ENCODE data around the gene OPCML. TPM values are rescaled to one million over a fixed set of nuclear protein-coding genes. Genes with fewer than 3 reads are reported as not detected.
A peak's percentile ranks its signal among the peaks of the same experiment; 100 is the strongest.

The OPCML gene
- total RNA-seq, 2 donors from 2014 or later: not detected

GRCh38 chr11:132941024-132941646 lies 591.2 kb downstream of the OPCML start:
- Mint-ChIP-seq H3K27me3 (peaks cover 13 to 22% of the 10 kb centered on the region in 2 donors), H3K36me3 (no peaks in the 10 kb centered on the region), H3K4me1 (ENCODE audit: low read depth in 2 of 2) (no peaks in the 10 kb centered on the region), H3K9me3 (no peaks in the 10 kb centered on the region), H3K27ac (no peak overlapping the region), H3K4me3 (no peak overlapping the region)
- ATAC-seq (no peak), DNase-seq (ENCODE audit: low spot score) (no peak)

DNA sequence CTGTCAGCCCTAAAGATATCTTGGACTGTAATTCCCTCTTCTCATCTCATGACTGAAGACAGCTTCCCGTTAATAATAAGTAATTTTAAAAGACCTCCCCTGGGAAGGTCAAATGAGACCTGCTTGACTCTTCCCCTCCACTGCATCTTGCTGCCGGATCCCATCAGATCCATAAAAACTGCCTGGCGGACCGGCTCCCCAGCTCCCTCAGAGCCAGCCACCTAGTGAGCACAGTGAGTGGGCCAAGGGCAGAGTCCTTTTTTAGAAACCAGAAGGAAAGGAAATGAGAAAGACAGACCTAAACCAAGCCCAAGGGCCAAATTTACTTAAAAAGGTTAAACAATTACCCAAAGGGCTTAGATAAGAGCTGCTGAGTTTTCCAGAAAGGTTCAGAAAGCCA lies 595.3 kb downstream of the OPCML start:
- no peak for DNase-seq (ENCODE audit: low spot score)
- Mint-ChIP-seq H3K4me1 (ENCODE audit: low read depth in 2 of 2) (no peaks in the 10 kb centered on the region), H3K36me3 (no peaks in the 10 kb centered on the region), H3K9me3 (peaks cover 4% of the 10 kb centered on the region), H3K4me3 (no peak overlapping the region), H3K27me3 (peaks cover 0 to 7% of the 10 kb centered on the region in 2 donors), H3K27ac (no peak overlapping the region)
- ATAC-seq: no peak

DNA sequence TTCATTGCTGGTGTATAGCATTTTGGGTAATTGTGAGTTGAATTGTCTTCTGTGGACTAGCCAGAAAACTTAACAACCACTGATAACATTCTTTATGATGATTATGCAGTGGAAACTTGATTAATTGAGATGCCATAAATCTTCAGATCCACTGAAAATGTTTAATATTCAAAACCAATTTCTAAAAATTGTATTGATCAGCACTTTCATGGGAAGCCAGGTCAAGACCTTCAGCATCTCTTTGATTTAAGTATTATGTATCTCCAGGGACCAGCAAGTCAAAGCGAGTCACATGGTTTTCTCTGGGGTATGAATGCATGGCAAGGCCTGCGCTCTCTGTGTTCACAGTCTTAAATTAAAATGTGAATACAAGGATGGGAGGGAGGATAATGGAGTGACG lies 596.9 kb downstream of the OPCML start:
- no peak overlapping the region for H3K27ac Mint-ChIP-seq
- DNase-seq (ENCODE audit: low spot score) (no peak), ATAC-seq (no peak)
- no peaks in the 10 kb centered on the region for H3K36me3 Mint-ChIP-seq
- peaks cover 0 to 3% of the 10 kb centered on the region in 2 donors for H3K27me3 Mint-ChIP-seq
- peaks cover 4% of the 10 kb centered on the region for H3K9me3 Mint-ChIP-seq
- no peaks in the 10 kb centered on the region for H3K4me1 Mint-ChIP-seq (ENCODE audit: low read depth in 2 of 2)
- no peak overlapping the region for H3K4me3 Mint-ChIP-seq

DNA sequence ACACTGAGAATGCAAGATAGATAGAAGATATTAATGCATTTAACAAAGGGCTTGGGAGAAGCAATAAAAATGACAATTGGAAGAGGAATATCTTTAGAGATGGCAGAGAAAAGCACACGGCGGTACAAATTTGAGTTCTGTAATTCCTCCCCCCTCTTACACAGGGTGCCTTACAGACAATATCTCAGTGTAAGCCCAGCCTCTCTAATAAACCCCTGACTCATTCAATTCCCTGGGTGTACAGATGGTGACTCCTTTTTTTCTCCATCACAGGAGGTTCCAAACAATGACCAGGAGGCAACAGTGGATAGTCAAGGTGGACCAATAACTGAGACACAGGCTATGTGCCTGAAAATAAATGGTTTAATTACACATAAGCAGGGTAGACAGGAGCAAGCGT lies 598.6 kb downstream of the OPCML start:
- no peaks in the 10 kb centered on the region for H3K27me3 Mint-ChIP-seq
- no peaks in the 10 kb centered on the region for H3K4me1 Mint-ChIP-seq (ENCODE audit: low read depth in 2 of 2)
- no peak overlapping the region for H3K27ac Mint-ChIP-seq
- H3K9me3 Mint-ChIP-seq: peaks cover 7% of the 10 kb centered on the region
- DNase-seq (ENCODE audit: low spot score): no peak
- no peaks in the 10 kb centered on the region for H3K36me3 Mint-ChIP-seq
- no peak overlapping the region for H3K4me3 Mint-ChIP-seq
- no peak for ATAC-seq

DNA sequence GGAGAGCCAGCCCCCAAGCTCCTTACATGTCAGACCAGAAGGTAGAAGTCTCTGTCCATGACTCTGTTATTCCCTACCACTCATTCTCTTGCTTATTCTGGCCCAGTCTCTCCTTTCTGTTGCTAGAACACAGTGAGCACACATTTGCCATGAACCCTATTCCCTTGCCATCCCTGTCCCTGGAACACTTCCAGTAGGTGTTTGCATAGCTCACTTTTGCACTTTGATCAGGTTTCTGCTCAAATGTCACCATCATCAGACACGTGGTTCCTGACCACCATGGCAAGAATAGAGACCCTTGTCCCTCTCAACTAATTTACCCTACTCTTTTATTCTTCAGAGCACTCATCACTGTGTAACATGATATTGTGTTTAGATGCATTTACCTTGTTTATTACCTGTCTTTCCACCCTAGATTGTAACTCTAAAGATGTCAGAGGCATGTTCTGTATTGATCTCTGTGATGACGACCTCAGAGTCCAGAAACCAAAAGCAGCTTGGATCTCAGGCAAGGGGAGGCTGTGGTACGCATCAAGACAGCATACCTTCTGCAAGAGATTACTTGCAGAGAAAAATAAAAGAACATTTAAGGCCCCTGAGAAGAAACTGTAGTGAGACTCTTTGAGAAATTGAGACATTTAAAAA lies 606.4 kb downstream of the OPCML start:
- DNase-seq (ENCODE audit: low spot score) (no peak), ATAC-seq (no peak)
- Mint-ChIP-seq H3K27me3 (no peaks in the 10 kb centered on the region), H3K4me3 (no peak overlapping the region), H3K9me3 (peaks cover 9% of the 10 kb centered on the region), H3K4me1 (ENCODE audit: low read depth in 2 of 2) (no peaks in the 10 kb centered on the region), H3K27ac (no peak overlapping the region), H3K36me3 (no peaks in the 10 kb centered on the region)

- ATAC-seq: no peak
- DNase-seq (ENCODE audit: low spot score): no peak
- Mint-ChIP-seq H3K36me3 (no peaks in the 10 kb centered on the region), H3K27ac (no peak overlapping the region), H3K9me3 (peaks cover 8% of the 10 kb centered on the region), H3K27me3 (no peaks in the 10 kb centered on the region), H3K4me3 (no peak overlapping the region), H3K4me1 (ENCODE audit: low read depth in 2 of 2) (no peaks in the 10 kb centered on the region)
Observed at GRCh38 chr11:132921597-132921996, 610.7 kb downstream of the OPCML start.

DNA sequence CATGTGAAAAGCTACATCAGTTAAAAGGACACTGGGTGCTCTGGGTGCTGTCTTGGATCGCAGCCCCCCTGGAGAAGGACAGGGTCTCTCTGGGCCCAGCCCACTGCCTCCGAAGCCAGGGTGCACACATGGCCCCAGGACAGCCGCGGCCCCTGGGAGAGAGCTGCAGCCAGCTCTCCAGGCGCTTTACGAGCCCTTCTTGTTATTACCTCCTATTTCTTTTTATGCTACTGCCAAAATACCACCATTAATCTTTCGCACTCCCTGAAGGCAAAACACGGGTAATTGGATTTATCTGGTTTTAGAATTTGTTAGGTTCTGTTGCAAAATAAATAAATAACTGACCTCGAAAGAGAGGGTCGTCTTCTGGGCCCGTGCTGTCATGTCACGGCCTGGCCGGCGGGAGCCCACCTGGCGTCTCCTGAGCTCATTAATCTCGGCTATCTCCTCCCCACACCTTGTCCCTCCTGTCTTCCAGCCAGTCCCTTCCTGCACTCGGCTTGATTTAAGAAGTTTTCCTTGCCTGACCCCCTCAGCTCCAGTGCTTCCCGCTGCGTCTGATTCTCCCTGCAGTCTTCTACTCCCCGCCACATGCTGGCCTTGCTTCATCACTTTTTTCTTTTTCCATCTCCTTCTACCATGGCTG lies 611.7 kb downstream of the OPCML start:
- peaks cover 13% of the 10 kb centered on the region for H3K9me3 Mint-ChIP-seq
- no peak overlapping the region for H3K4me3 Mint-ChIP-seq
- no peak for ATAC-seq
- DNase-seq (ENCODE audit: low spot score): no peak
- H3K27me3 Mint-ChIP-seq: no peaks in the 10 kb centered on the region
- H3K36me3 Mint-ChIP-seq: no peaks in the 10 kb centered on the region
- no peak overlapping the region for H3K27ac Mint-ChIP-seq
- no peaks in the 10 kb centered on the region for H3K4me1 Mint-ChIP-seq (ENCODE audit: low read depth in 2 of 2)

DNA sequence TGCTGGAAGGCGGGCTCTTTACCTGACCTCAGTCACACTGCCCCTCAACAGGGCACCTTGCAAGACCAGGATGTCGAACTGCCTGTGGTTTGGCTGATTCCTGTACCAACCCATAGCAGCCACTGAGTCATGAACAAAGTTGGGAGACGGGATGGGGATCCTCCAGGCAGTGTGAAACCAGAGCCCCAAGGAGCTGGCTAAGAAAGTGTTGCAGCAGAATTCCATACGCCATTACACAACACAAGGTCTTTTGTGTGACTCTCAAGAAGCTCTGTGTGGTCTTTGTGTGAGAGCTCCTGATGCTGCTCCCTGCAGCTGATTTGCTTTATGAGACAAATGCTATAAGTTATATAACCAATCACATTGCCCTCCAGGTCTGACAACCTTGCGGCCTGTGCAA lies 617.7 kb downstream of the OPCML start:
- H3K27me3 Mint-ChIP-seq: no peaks in the 10 kb centered on the region
- H3K4me1 Mint-ChIP-seq (ENCODE audit: low read depth in 2 of 2): no peaks in the 10 kb centered on the region
- H3K9me3 Mint-ChIP-seq: peaks cover 8% of the 10 kb centered on the region
- H3K27ac Mint-ChIP-seq: no peak overlapping the region
- DNase-seq (ENCODE audit: low spot score) (no peak), ATAC-seq (peak in 1 of 2 donors; percentile 40)
- no peaks in the 10 kb centered on the region for H3K36me3 Mint-ChIP-seq
- H3K4me3 Mint-ChIP-seq: no peak overlapping the region

- Mint-ChIP-seq H3K27ac (no peak overlapping the region), H3K4me1 (ENCODE audit: low read depth in 2 of 2) (no peaks in the 10 kb centered on the region), H3K36me3 (no peaks in the 10 kb centered on the region), H3K9me3 (peaks cover 8% of the 10 kb centered on the region), H3K27me3 (no peaks in the 10 kb centered on the region), H3K4me3 (no peak overlapping the region)
- ATAC-seq (no peak), DNase-seq (ENCODE audit: low spot score) (no peak)
Observed at GRCh38 chr11:132913886-132914285, 618.4 kb downstream of the OPCML start.

GRCh38 chr11:132913295-132913694 lies 619.0 kb downstream of the OPCML start:
- H3K9me3 Mint-ChIP-seq: peaks cover 8% of the 10 kb centered on the region
- H3K4me3 Mint-ChIP-seq: no peak overlapping the region
- H3K36me3 Mint-ChIP-seq: no peaks in the 10 kb centered on the region
- no peaks in the 10 kb centered on the region for H3K27me3 Mint-ChIP-seq
- H3K4me1 Mint-ChIP-seq (ENCODE audit: low read depth in 2 of 2): no peaks in the 10 kb centered on the region
- H3K27ac Mint-ChIP-seq: no peak overlapping the region
- DNase-seq (ENCODE audit: low spot score): no peak
- no peak for ATAC-seq

GRCh38 chr11:132911186-132911585 lies 621.1 kb downstream of the OPCML start:
- Mint-ChIP-seq H3K4me1 (ENCODE audit: low read depth in 2 of 2) (no peaks in the 10 kb centered on the region), H3K36me3 (no peaks in the 10 kb centered on the region), H3K27ac (no peak overlapping the region), H3K9me3 (peaks cover 4% of the 10 kb centered on the region), H3K27me3 (no peaks in the 10 kb centered on the region), H3K4me3 (no peak overlapping the region)
- ATAC-seq (no peak), DNase-seq (ENCODE audit: low spot score) (no peak)

DNA sequence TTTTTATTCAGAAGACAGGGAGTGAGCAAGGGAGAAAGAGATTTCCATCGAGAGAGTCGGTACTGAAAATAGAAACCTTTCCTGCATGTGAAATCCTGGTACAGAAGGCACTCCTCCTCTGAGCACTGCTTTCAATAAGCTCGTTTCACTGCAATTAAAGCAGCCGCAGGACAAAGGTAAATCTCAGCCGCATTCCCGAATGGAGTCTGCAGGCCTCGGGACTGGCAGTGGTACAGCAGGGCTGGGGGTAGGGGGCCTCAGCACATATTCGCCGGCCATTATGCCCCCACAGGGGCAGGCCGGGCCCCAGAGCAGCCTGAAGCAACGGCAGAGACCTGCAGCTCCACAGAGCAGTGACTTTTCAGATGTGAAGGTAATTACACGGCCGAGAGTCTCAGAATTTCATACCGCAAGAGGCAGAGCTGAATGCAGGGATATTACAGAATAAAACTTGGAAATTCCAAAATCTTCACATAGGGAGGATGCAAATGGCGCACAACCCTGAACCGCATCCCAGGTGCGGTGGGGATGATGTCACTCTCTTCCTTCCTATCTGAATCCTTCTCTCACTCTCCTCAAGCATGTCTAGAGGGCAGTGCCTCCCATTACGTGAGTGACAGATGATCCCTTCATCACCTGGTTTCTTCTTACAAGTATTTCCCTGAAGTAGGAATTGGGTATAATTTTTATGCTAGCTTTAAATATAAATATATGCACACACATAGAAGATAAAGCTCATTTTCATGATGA lies 622.1 kb downstream of the OPCML start:
- peaks cover 3% of the 10 kb centered on the region for H3K9me3 Mint-ChIP-seq
- DNase-seq (ENCODE audit: low spot score) (no peak), ATAC-seq (no peak)
- no peak overlapping the region for H3K4me3 Mint-ChIP-seq
- no peaks in the 10 kb centered on the region for H3K36me3 Mint-ChIP-seq
- no peaks in the 10 kb centered on the region for H3K27me3 Mint-ChIP-seq
- no peaks in the 10 kb centered on the region for H3K4me1 Mint-ChIP-seq (ENCODE audit: low read depth in 2 of 2)
- H3K27ac Mint-ChIP-seq: no peak overlapping the region

DNA sequence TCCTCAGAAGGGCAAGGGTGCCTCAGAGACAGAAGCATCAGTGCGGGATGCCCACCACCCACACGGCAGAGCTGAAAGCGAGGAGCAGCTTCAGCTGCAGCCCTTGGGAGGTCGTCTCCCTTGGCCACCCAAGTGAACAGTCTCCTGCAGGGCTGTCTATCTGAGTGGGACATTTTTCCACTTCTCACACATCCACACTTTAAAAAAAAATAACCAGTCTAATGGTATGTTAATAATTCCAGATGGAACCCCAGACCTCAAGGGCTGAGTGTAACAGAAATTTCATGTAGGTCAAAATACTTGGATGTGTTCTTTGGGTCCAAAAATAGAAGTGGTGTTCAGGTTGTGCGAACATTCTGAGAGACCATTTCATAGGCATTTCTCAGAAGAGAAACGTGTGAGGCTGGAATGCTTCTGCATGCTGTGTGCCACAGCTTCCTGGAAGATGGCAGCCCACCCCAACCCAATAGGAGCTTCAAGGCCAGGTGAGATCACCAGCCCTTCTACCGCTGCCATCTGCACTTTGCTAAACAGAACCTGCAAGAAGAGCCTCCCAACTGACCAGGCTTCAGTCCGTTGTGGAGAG lies 623.2 kb downstream of the OPCML start:
- Mint-ChIP-seq H3K9me3 (no peaks in the 10 kb centered on the region), H3K27ac (no peak overlapping the region), H3K27me3 (no peaks in the 10 kb centered on the region), H3K36me3 (no peaks in the 10 kb centered on the region), H3K4me1 (ENCODE audit: low read depth in 2 of 2) (no peaks in the 10 kb centered on the region), H3K4me3 (no peak overlapping the region)
- DNase-seq (ENCODE audit: low spot score): no peak
- no peak for ATAC-seq

DNA sequence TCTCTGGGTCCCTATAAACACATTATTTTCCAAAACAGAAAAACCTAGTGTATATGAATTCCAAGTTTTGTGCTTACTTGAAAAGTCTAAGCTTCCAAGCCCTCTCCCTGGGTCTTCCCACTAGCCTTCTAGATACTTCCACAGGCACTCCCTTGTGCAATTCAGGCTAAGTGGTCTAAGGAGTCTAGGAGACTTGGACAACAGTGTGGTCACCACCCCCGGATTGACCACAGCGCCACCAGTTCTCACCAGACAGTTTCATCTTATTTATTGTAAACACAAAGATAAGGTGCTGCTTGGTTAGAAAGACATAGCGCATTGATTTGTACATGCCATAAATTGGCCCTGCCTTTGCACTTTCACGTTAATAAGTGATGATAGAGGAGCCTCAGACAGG lies 623.9 kb downstream of the OPCML start:
- no peak overlapping the region for H3K4me3 Mint-ChIP-seq
- DNase-seq (ENCODE audit: low spot score): no peak
- no peak for ATAC-seq

More for the DNA sequence above, 623.9 kb downstream of the OPCML start:
- Mint-ChIP-seq H3K36me3 (no peaks in the 10 kb centered on the region), H3K27ac (no peak overlapping the region), H3K27me3 (no peaks in the 10 kb centered on the region), H3K9me3 (peaks cover 4% of the 10 kb centered on the region), H3K4me1 (ENCODE audit: low read depth in 2 of 2) (no peaks in the 10 kb centered on the region)
